SK-N-MC (cell line): ENCODE results near the gene IQSEC1.

Experiments used
- EZH2 ChIP-seq: fragments of 200-600 bp; sonication (generic); IDR thresholded peaks from one replicate; pipeline ENCODE4 v1.6.1; 2017; ENCODE audit warnings: antibody characterized with exemption
- POLR2AphosphoS5 ChIP-seq: IDR thresholded peaks from 2 replicates; pipeline ENCODE4 v1.6.1; 2012; ENCODE audit warnings: mild to moderate bottlenecking, low read depth, low read length, borderline replicate concordance

GRCh38 chr3:12916159-12916558, 157.1 kb downstream of the IQSEC1 start:
- no peak for TF ChIP-seq POLR2AphosphoS5
- no peak for TF ChIP-seq EZH2
